Loucy (cell line): Measurements from ENCODE around the gene POP5.

Experiments
- CTCF ChIP-seq: fragments of 200-600 bp; sonication (generic); conservative IDR thresholded peaks from 2 replicates; pipeline ENCODE4 v1.5.1; 2014; ENCODE audit warnings: mild to moderate bottlenecking, antibody characterized with exemption, low read length
- EZH2phosphoT487 ChIP-seq: fragments of 200-600 bp; IDR thresholded peaks from 2 replicates; pipeline ENCODE4 v1.6.1; 2018; ENCODE audit warnings: antibody characterized with exemption, mild to moderate bottlenecking, moderate library complexity, borderline replicate concordance

GRCh38 chr12:120574106-120574505, 7.1 kb downstream of the POP5 start:
- TF ChIP-seq CTCF (no peak), EZH2phosphoT487 (no peak)
